ENCODE measurements around the gene KDM8. TPM values are rescaled to one million over a fixed set of nuclear protein-coding genes. Genes with fewer than 3 reads are reported as not detected.

The KDM8 gene
- polyA plus RNA-seq, 1 experiment = 2.5 TPM

DNA sequence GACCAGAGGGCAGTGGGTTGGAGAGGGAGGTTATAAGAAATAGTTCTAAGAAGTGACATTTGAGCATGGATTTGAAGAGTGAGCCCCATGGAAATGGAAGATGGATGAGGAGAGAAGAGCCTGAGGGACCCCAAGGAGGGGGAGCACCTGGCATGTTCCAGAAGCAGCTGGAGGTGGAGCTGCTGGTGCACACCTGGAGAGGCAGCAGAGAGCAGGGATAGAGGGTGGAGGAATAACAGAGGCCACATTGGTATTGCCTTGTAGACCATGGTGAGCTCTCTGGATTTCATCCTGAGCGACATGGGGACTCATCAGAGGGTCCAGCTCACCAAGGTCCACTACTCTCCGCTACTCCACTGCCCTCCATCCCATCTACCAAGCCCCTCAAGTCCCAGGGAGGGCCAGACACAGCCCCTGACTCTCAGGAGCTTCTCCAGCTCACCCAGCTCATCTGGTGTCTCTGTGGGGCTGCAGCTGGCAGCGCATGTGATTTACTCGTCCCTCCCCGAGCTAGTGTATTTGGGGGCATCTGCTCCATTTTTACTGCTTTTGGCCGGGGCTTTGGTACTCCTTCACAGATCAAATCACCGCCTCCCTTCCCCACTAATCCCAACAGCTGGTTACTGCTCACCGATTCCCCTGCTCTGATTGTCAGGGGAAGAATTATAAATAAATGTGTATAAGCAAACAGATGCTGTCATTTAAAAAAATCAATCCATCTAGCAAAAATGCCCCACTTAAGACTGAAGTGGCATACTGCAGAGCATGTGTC is 22.1 kb upstream of the KDM8 start:
- ChIA-PET POLR2A (interaction anchor here (0.7 kb wide), 1 partner anchor 9 kb away, joined by 3 read pairs; no protein-coding TSS in a partner anchor), CTCF (interaction anchor here (1.1 to 4.1 kb wide), 4 partner anchors 53 to 194 kb away, joined by 3 to 50 read pairs (median 21); no protein-coding TSS in a partner anchor)
- DNase-seq (ENCODE audit: low read depth, low spot score) = no peak

DNA sequence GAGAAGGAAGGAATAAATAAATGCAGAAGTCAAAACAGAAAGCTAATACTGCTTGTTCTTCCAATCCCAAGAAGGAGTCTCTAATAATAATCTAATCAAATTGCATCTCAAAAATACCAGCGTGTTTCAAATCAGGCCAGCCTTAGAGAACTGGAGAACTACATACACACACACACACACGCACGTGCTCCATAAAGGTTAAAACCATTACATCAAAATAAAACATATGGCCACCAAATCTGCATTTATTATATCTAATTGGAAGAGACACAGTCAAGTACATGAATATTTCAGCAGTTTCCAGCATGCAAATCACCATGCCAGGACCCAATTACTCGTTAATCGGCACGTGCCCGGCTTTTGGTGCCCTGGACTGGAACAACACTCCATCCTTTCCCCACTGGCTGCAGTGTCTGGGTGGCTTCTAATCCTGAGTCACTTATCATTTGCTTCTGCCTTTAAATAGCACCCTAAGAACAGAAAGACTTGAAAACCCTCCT is 20.4 kb upstream of the KDM8 start:
- no peaks in the 10 kb centered on the region for H3K9me3 ChIP-seq (ENCODE audit: control insufficient read depth, insufficient read depth, low read length)
- ChIA-PET CTCF (no interaction called here), POLR2A (no interaction called here)
- H3K4me3 ChIP-seq (ENCODE audit: low read depth, low read length) = no peak overlapping the region
- no peak for DNase-seq (ENCODE audit: low read depth, low spot score)
- TF ChIP-seq, protein P1, sequence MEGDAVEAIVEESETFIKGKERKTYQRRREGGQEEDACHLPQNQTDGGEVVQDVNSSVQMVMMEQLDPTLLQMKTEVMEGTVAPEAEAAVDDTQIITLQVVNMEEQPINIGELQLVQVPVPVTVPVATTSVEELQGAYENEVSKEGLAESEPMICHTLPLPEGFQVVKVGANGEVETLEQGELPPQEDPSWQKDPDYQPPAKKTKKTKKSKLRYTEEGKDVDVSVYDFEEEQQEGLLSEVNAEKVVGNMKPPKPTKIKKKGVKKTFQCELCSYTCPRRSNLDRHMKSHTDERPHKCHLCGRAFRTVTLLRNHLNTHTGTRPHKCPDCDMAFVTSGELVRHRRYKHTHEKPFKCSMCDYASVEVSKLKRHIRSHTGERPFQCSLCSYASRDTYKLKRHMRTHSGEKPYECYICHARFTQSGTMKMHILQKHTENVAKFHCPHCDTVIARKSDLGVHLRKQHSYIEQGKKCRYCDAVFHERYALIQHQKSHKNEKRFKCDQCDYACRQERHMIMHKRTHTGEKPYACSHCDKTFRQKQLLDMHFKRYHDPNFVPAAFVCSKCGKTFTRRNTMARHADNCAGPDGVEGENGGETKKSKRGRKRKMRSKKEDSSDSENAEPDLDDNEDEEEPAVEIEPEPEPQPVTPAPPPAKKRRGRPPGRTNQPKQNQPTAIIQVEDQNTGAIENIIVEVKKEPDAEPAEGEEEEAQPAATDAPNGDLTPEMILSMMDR (IDR thresholded peaks at IDR 0.05; ENCODE audit: low read depth, low read length) = no peak
- H3K27ac ChIP-seq (ENCODE audit: low read depth, low read length) = no peak overlapping the region
- H3K27me3 ChIP-seq (ENCODE audit: control insufficient read depth, insufficient read depth, low read length) = no peaks in the 10 kb centered on the region

More for the DNA sequence above, 22.1 kb upstream of the KDM8 start:
- no peak overlapping the region for H3K27ac ChIP-seq (ENCODE audit: low read depth, low read length)
- TF ChIP-seq, protein P1 (IDR thresholded peaks at IDR 0.05; ENCODE audit: low read depth, low read length) = no peak
- H3K4me3 ChIP-seq (ENCODE audit: low read depth, low read length) = no peak overlapping the region
- no peaks in the 10 kb centered on the region for H3K27me3 ChIP-seq (ENCODE audit: control insufficient read depth, insufficient read depth, low read length)
- no peaks in the 10 kb centered on the region for H3K9me3 ChIP-seq (ENCODE audit: control insufficient read depth, insufficient read depth, low read length)

DNA sequence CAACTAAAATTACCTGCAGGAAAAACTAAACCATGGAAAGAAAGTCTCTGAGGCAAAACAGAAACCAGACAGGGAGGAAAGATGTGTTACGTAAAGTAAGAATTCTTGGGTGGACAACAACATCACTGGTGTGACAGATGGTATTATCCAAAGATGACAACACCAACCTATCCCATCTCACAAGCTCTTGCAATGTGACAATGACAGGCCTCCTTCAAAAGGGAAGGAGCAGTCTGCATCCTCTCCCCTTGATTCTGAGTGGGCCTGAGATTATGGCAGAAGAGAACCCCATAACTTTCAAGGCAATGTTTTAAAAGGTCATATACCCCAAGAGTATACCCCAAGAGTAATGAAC is 17.6 kb upstream of the KDM8 start:
- H3K4me3 ChIP-seq (ENCODE audit: low read depth, low read length) = no peak overlapping the region
- DNase-seq (ENCODE audit: low read depth, low spot score) = no peak
- POLR2A ChIA-PET = no interaction called here
- TF ChIP-seq, protein P1 (IDR thresholded peaks at IDR 0.05; ENCODE audit: low read depth, low read length) = no peak
- H3K9me3 ChIP-seq (ENCODE audit: control insufficient read depth, insufficient read depth, low read length) = no peaks in the 10 kb centered on the region; the same call in 1 of the 2 replicates
- no peak overlapping the region for H3K27ac ChIP-seq (ENCODE audit: low read depth, low read length)
- CTCF ChIA-PET = no interaction called here
- H3K27me3 ChIP-seq (ENCODE audit: control insufficient read depth, insufficient read depth, low read length) = peaks cover 7% of the 10 kb centered on the region

DNA sequence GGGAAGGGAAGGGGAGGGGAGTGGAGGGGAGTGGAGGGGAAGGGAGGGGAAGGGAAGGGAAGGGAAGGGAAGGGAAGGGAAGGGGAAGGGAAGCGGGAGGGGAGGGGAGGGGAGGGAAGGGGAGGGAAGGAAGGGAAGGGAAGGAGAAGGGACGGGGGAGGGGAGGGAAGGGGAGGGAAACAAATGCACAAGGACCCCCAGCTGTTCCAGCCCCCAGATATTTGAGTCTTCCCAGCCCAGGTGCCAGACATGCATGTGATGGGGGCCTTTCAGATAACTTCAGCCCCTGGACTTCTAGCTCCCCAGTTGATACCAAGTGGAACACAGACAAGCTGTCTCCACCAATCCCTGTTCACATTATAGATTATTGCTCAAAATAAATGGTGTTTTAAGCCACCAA is 14.7 kb upstream of the KDM8 start:
- no peak for DNase-seq (ENCODE audit: low read depth, low spot score)
- Histone ChIP-seq H3K27me3 (ENCODE audit: control insufficient read depth, insufficient read depth, low read length) (peaks cover 15% of the 10 kb centered on the region), H3K4me3 (ENCODE audit: low read depth, low read length) (no peak overlapping the region), H3K27ac (ENCODE audit: low read depth, low read length) (no peak overlapping the region), H3K9me3 (ENCODE audit: control insufficient read depth, insufficient read depth, low read length) (no peaks in the 10 kb centered on the region; the same call in 1 of the 2 replicates)
- CTCF ChIA-PET = interaction anchor here (1.3 to 1.4 kb wide), 2 partner anchors 9 to 36 kb away, joined by 4 to 6 read pairs; no protein-coding TSS in a partner anchor
- TF ChIP-seq, protein P1 (IDR thresholded peaks at IDR 0.05; ENCODE audit: low read depth, low read length) = no peak
- POLR2A ChIA-PET = no interaction called here

DNA sequence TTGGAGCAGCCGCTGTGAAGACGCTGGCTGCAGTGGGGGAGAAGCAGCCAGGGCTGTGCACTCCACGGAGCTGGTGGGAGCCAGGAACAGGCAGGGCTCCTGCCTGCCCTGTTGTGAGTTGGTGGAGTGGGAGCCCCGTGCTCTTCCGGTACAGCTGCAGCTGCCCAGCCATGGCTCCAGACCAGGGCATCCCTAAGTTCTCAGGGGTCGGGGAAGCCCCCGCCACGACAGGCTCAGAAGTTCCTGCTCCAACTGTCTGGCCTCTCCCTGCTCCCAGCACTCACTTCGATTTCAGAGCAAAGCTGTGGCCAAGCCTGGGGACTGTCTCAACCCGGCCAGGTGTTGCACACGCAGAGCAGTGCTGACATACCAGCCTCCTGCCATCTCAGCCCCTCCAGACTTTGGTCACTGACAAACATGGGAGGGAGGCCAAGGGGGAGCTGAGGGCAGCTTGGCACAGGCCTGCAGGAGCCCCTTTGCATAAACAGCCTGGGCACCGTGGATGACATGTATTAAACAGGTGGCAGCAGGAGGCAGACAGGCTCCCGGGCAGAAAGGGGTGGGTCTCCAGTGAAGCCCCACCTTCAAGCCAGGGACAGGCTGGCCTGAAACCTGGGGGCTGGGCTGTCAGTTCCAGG is 13.9 kb upstream of the KDM8 start:
- H3K9me3 ChIP-seq (ENCODE audit: control insufficient read depth, insufficient read depth, low read length) = no peaks in the 10 kb centered on the region; the same call in 1 of the 2 replicates
- ChIA-PET CTCF (interaction anchor here (1.2 kb wide), 1 partner anchor 10 kb away, joined by 5 read pairs; no protein-coding TSS in a partner anchor), POLR2A (no interaction called here)
- H3K4me3 ChIP-seq (ENCODE audit: low read depth, low read length) = no peak overlapping the region
- H3K27me3 ChIP-seq (ENCODE audit: control insufficient read depth, insufficient read depth, low read length) = peaks cover 15% of the 10 kb centered on the region
- no peak for DNase-seq (ENCODE audit: low read depth, low spot score)
- TF ChIP-seq, protein P1 (IDR thresholded peaks at IDR 0.05; ENCODE audit: low read depth, low read length) = no peak
- no peak overlapping the region for H3K27ac ChIP-seq (ENCODE audit: low read depth, low read length)
